IMR-90 (cell line): ENCODE results near the gene RBFOX1. TPM values are rescaled to one million over a fixed set of nuclear protein-coding genes. Genes with fewer than 3 reads are reported as not detected.

Experiments used
- ATAC-seq: fragments of 200-7000 bp; cut with Tn5 transposase; 2 replicates; pipeline ENCODE4 v1.9.1; 2020; ENCODE audit warnings: low read depth, mild to moderate bottlenecking, moderate library complexity
- BruUV-seq: library from RNA; stranded (reverse); fragments of 400-500 nt; replicated peaks from 2 replicates; lab custom pipeline; 2021; lab: Mats Ljungman, UMichigan
- CTCF ChIA-PET: fragments of 300-600 bp; formaldehyde crosslinking; extraction: SDS; loops from one replicate; lab custom pipeline; 2021; ENCODE audit warnings: antibody characterized with exemption; lab: Yijun Ruan, JAX
- POLR2A ChIA-PET: fragments of 300-600 bp; sonication (Branson Sonifier 250); formaldehyde crosslinking; loops from one replicate; lab custom pipeline; 2022; ENCODE audit warnings: antibody characterized with exemption; ENCODE audit not compliant: unreplicated experiment; lab: Charles Lee
- DNase-seq: peaks from one replicate; pipeline ENCODE4 v3.0.0; 2013
- H2AFZ ChIP-seq: replicated peaks from 2 replicates; pipeline ENCODE3; 2013; ENCODE audit warnings: low read length, mild to moderate bottlenecking; ENCODE audit not compliant: poor library complexity
- H2AK5ac ChIP-seq: 2 replicates; pipeline ENCODE4 v1.6.1; 2013; ENCODE audit warnings: low read depth, low read length, inconsistent platforms
- H2AK9ac ChIP-seq: replicated peaks from 2 replicates; pipeline ENCODE3; 2013; ENCODE audit warnings: mild to moderate bottlenecking, low read depth, low read length, moderate library complexity; ENCODE audit not compliant: poor library complexity
- H2BK120ac ChIP-seq: 2 replicates; pipeline ENCODE4 v1.6.1; 2013; ENCODE audit warnings: low read depth, low read length, inconsistent platforms
- H2BK15ac ChIP-seq: 3 replicates; pipeline ENCODE4 v1.6.1; 2013; ENCODE audit warnings: low read depth, low read length, inconsistent platforms
- H2BK20ac ChIP-seq: 2 replicates; pipeline ENCODE4 v1.6.1; 2013; ENCODE audit warnings: low read depth, mild to moderate bottlenecking, inconsistent platforms, low read length, moderate library complexity
- H2BK5ac ChIP-seq: 2 replicates; pipeline ENCODE4 v1.6.1; 2013; ENCODE audit warnings: mild to moderate bottlenecking, low read depth, low read length, inconsistent platforms; ENCODE audit not compliant: poor library complexity, severe bottlenecking
- H3K14ac ChIP-seq: replicated peaks from 2 replicates; pipeline ENCODE4 v1.6.1; 2013; ENCODE audit warnings: low read depth, low read length, inconsistent platforms
- H3K18ac ChIP-seq: 2 replicates; pipeline ENCODE4 v1.6.1; 2013; ENCODE audit warnings: low read depth, low read length, control low read depth
- H3K23ac ChIP-seq: 2 replicates; pipeline ENCODE4 v1.6.1; 2013; ENCODE audit warnings: low read depth, low read length, inconsistent platforms
- H3K27ac ChIP-seq: 2 replicates; pipeline ENCODE4 v1.5.1; 2013; ENCODE audit warnings: mild to moderate bottlenecking, control low read depth, low read length; ENCODE audit not compliant: insufficient read depth
- H3K27me3 ChIP-seq: 2 replicates; pipeline ENCODE4 v1.6.1; 2013; ENCODE audit warnings: low read length; ENCODE audit not compliant: control insufficient read depth, insufficient read depth
- H3K36me3 ChIP-seq: 2 replicates; pipeline ENCODE4 v1.6.1; 2013; ENCODE audit warnings: low read length, mixed read lengths; ENCODE audit not compliant: control insufficient read depth, insufficient read depth
- H3K4ac ChIP-seq: 2 replicates; pipeline ENCODE4 v1.6.1; 2013; ENCODE audit warnings: low read depth, low read length, inconsistent platforms
- H3K4me1 ChIP-seq: 2 replicates; pipeline ENCODE4 v1.6.1; 2013; ENCODE audit warnings: low read length, mixed read lengths; ENCODE audit not compliant: control insufficient read depth, insufficient read depth
- H3K4me2 ChIP-seq: 2 replicates; pipeline ENCODE4 v1.6.1; 2013; ENCODE audit warnings: low read depth, mild to moderate bottlenecking, control low read depth, low read length, moderate library complexity
- H3K4me3 ChIP-seq: 2 replicates; pipeline ENCODE4 v1.5.1; 2013; ENCODE audit warnings: low read depth, mild to moderate bottlenecking, control low read depth, low read length, moderate library complexity; ENCODE audit not compliant: insufficient read depth
- H3K56ac ChIP-seq: 2 replicates; pipeline ENCODE4 v1.6.1; 2013; ENCODE audit warnings: low read length, inconsistent platforms; ENCODE audit not compliant: insufficient read depth; ENCODE audit errors: extremely low read depth
- H3K79me1 ChIP-seq, 2 experiments: 2 replicates each; pipeline ENCODE4 v1.6.1; 2013; ENCODE audit warnings: low read length in 2 of 2, inconsistent platforms in 1 of 2, low read depth in 1 of 2
- H3K9ac ChIP-seq: 2 replicates; pipeline ENCODE4 v1.6.1; 2013; ENCODE audit warnings: low read depth, low read length, control low read depth
- H3K9me1 ChIP-seq: 2 replicates; pipeline ENCODE4 v1.6.1; 2013; ENCODE audit warnings: low read length, inconsistent platforms; ENCODE audit not compliant: insufficient read depth
- H3K9me3 ChIP-seq: 2 replicates; pipeline ENCODE4 v1.6.1; 2013; ENCODE audit warnings: low read length; ENCODE audit not compliant: control insufficient read depth, insufficient read depth
- H4K20me1 ChIP-seq: 2 replicates; pipeline ENCODE4 v1.6.1; 2013; ENCODE audit warnings: low read length, inconsistent platforms; ENCODE audit not compliant: insufficient read depth
- H4K5ac ChIP-seq: 2 replicates; pipeline ENCODE4 v1.6.1; 2013; ENCODE audit warnings: mild to moderate bottlenecking, low read depth, low read length, control low read depth
- H4K8ac ChIP-seq, 2 experiments: 2 replicates each; pipeline ENCODE4 v1.6.1; 2013; ENCODE audit warnings: low read depth in 2 of 2, low read length in 2 of 2, control low read depth in 1 of 2, inconsistent platforms in 1 of 2
- H4K91ac ChIP-seq: 2 replicates; pipeline ENCODE4 v1.6.1; 2013; ENCODE audit warnings: low read depth, low read length, inconsistent platforms; ENCODE audit not compliant: insufficient read depth
- CEBPB ChIP-seq: IDR thresholded peaks from 2 replicates; pipeline ENCODE4 v1.6.1; 2012; ENCODE audit warnings: low read depth, low read length, improper control_type of control experiment
- CHD1 ChIP-seq: IDR thresholded peaks from 2 replicates; pipeline ENCODE4 v1.6.1; 2012; ENCODE audit warnings: low read depth, low read length, improper control_type of control experiment
- CTCF ChIP-seq: conservative IDR thresholded peaks from 2 replicates; pipeline ENCODE4 v1.5.1; 2012; ENCODE audit warnings: mild to moderate bottlenecking, low read depth, low read length, improper control_type of control experiment
- ELK1 ChIP-seq: fragments of 150-350 bp; IDR thresholded peaks from 2 replicates; pipeline ENCODE4 v1.6.1; 2016; ENCODE audit warnings: low read depth, mild to moderate bottlenecking, low read length, moderate library complexity, borderline replicate concordance
- MXI1 ChIP-seq: IDR thresholded peaks from 2 replicates; pipeline ENCODE4 v1.6.1; 2012; ENCODE audit warnings: low read depth, mild to moderate bottlenecking, low read length, moderate library complexity, borderline replicate concordance
- NFE2L2 ChIP-seq: fragments of 150-350 bp; IDR thresholded peaks from 2 replicates; pipeline ENCODE4 v1.6.1; 2016; ENCODE audit warnings: low read depth, mild to moderate bottlenecking, low read length
- POLR2A ChIP-seq: IDR thresholded peaks from 2 replicates; pipeline ENCODE4 v1.6.1; 2012; ENCODE audit warnings: mild to moderate bottlenecking, low read depth, low read length
- SMC3 ChIP-seq: fragments of 150-350 bp; IDR thresholded peaks from 2 replicates; pipeline ENCODE4 v1.6.1; 2016; ENCODE audit warnings: low read depth, mild to moderate bottlenecking, antibody characterized with exemption, low read length, moderate library complexity
- USF2 ChIP-seq: fragments of 150-350 bp; IDR thresholded peaks from 2 replicates; pipeline ENCODE4 v1.6.1; 2017; ENCODE audit warnings: mild to moderate bottlenecking, antibody characterized with exemption, low read length, low read depth
- WGBS, 2 experiments: methylation state at CpG; one replicate each; pipeline versions ENCODE4 v1.1.5 to v1.1.7; 2013; ENCODE audit warnings: missing lambda C conversion rate in 2 of 2; ENCODE audit not compliant: insufficient read length in 1 of 2; ENCODE audit errors: extremely low coverage in 2 of 2; 5-methylcytosine and 5-hydroxymethylcytosine counted together
- dilution Hi-C: fragments of 300-500 bp; cut with HindIII; formaldehyde crosslinking; loops from one replicate; pipeline ENCODE4 v1.14.3; 2018; ENCODE audit warnings: low sequenced_read_pairs; ENCODE audit not compliant: unreplicated experiment
- in situ Hi-C: fragments of 300-500 bp; cut with MboI; formaldehyde crosslinking; loops from 3 replicates; pipeline ENCODE4 v1.14.3; 2019; ENCODE audit warnings: low sequenced_read_pairs, inconsistent platforms, mixed read lengths
- intact Hi-C: fragments of 100-400 bp; cut with micrococcal nuclease; formaldehyde crosslinking; loops from 2 replicates; pipeline ENCODE4 v1.10.0; 2022
- polyA plus RNA-seq, 3 experiments: library from polyadenylated mRNA; depleted of rRNA; stranded (reverse); fragments of >200 nt; gene quantifications; 2 replicates each; pipeline ENCODE4 v1.2.3, GENCODE V29; 2012; ENCODE audit warnings: low replicate concordance in 1 of 3
- total RNA-seq: library from RNA; depleted of rRNA; stranded (reverse); fragments of >200 nt; gene quantifications from 2 replicates; pipeline ENCODE4 v1.2.3, GENCODE V29; 2012

Gene RBFOX1
- total and polyA plus RNA-seq, 2 of the 4 experiments (the other 2 are of a cell fraction): not detected

- no peak overlapping the region for H3K56ac ChIP-seq
- intact Hi-C loops: no loop called here
- DNase-seq: no peak
- no peak overlapping the region for H3K23ac ChIP-seq
- H3K14ac ChIP-seq: no peak overlapping the region
- no peak overlapping the region for H4K91ac ChIP-seq
- H3K79me1 ChIP-seq: no peaks in the 10 kb centered on the region
- H4K20me1 ChIP-seq: no peaks in the 10 kb centered on the region
- H4K5ac ChIP-seq: no peak overlapping the region
- in situ Hi-C loops: no loop called here
- H3K4ac ChIP-seq: no peak overlapping the region
- H2AFZ ChIP-seq: no peak overlapping the region
- H3K18ac ChIP-seq: no peak overlapping the region
- no peak overlapping the region for H2AK5ac ChIP-seq
- WGBS, 2 experiments: 33% methylated on average over 1 of the region's 5 CpGs; no CpG with 5 or more reads in 1 of the 2 experiments
- H3K4me1 ChIP-seq: no peaks in the 10 kb centered on the region
- no peak for TF ChIP-seq POLR2A
- TF ChIP-seq SMC3: no peak
- TF ChIP-seq ELK1: no peak
- no peak for TF ChIP-seq CTCF
- no peak for TF ChIP-seq CEBPB
- no peak for TF ChIP-seq USF2
- TF ChIP-seq MXI1: no peak
- TF ChIP-seq CHD1: no peak
- TF ChIP-seq NFE2L2: no peak
- H2BK20ac ChIP-seq: no peak overlapping the region
- no peak overlapping the region for H4K8ac ChIP-seq
- H2BK15ac ChIP-seq: no peak overlapping the region
- no peak overlapping the region for H3K9ac ChIP-seq
- no peak overlapping the region for H3K27ac ChIP-seq
- no peak overlapping the region for H3K4me3 ChIP-seq
- ChIA-PET POLR2A (no interaction called here), CTCF (no interaction called here)
- no peak for ATAC-seq
- peaks cover 12% of the 10 kb centered on the region for H3K9me3 ChIP-seq
- dilution Hi-C loops: no loop called here
- H2AK9ac ChIP-seq: no peak overlapping the region
- H2BK120ac ChIP-seq: no peak overlapping the region
- no peaks in the 10 kb centered on the region for H3K9me1 ChIP-seq
- BruUV-seq: no TSS peak
- H3K27me3 ChIP-seq: no peaks in the 10 kb centered on the region
- no peaks in the 10 kb centered on the region for H3K36me3 ChIP-seq
- H2BK5ac ChIP-seq: no peak overlapping the region
- no peak overlapping the region for H3K4me2 ChIP-seq
Observed at GRCh38 chr16:7404217-7404616, 71.6 kb downstream of the RBFOX1 start.
